ENCODE measurements around the gene NET1.
"Not testable (repeated sequence)": the region's sequence is repeated elsewhere in the genome, so short reads cannot be mapped to it uniquely, and the experiment has no call there.

NET1 gene, protein sequence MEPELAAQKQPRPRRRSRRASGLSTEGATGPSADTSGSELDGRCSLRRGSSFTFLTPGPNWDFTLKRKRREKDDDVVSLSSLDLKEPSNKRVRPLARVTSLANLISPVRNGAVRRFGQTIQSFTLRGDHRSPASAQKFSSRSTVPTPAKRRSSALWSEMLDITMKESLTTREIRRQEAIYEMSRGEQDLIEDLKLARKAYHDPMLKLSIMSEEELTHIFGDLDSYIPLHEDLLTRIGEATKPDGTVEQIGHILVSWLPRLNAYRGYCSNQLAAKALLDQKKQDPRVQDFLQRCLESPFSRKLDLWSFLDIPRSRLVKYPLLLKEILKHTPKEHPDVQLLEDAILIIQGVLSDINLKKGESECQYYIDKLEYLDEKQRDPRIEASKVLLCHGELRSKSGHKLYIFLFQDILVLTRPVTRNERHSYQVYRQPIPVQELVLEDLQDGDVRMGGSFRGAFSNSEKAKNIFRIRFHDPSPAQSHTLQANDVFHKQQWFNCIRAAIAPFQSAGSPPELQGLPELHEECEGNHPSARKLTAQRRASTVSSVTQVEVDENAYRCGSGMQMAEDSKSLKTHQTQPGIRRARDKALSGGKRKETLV

GRCh38 chr10:5412277-5412941 lies at the start of gene NET1:
TSS of gene NET1 (plus strand) at chr10:5412557. CDS start at chr10:5412693, 136 bp downstream.
- peak; percentile 67 for DNase-seq

- no peak for DNase-seq
These were observed 49.5 kb upstream of the NET1 start for GRCh38 chr10:5362873-5363272.

DNA sequence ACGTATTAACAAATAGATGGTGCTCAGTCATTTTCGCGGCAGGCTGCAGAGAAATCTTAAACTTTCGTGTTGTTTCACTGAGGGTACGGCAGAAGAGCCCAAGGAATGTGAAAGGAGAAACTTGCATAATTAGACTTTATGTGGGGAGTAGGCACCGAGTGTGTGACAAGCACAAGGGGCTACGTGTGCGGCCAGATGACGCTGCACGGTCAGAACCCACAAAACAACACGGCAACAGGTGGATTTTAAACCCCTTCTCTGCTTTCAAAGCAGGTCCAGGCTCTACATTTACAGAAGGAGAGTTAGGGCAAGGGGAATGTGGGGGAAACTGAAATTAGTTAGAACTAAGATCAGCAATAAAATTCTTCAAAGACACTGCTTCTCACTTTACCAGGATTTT lies 48.0 kb upstream of the NET1 start:
- DNase-seq, result no peak

- no peak for DNase-seq
These were observed 47.4 kb upstream of the NET1 start, which contains the start of gene UCN3 for GRCh38 chr10:5364890-5365338. TSS of gene UCN3 (plus strand) at chr10:5364966. CDS start at chr10:5373721, 8,755 bp downstream.

GRCh38 chr10:5365928-5366327 lies 46.4 kb upstream of the NET1 start:
- no peak for DNase-seq

DNA sequence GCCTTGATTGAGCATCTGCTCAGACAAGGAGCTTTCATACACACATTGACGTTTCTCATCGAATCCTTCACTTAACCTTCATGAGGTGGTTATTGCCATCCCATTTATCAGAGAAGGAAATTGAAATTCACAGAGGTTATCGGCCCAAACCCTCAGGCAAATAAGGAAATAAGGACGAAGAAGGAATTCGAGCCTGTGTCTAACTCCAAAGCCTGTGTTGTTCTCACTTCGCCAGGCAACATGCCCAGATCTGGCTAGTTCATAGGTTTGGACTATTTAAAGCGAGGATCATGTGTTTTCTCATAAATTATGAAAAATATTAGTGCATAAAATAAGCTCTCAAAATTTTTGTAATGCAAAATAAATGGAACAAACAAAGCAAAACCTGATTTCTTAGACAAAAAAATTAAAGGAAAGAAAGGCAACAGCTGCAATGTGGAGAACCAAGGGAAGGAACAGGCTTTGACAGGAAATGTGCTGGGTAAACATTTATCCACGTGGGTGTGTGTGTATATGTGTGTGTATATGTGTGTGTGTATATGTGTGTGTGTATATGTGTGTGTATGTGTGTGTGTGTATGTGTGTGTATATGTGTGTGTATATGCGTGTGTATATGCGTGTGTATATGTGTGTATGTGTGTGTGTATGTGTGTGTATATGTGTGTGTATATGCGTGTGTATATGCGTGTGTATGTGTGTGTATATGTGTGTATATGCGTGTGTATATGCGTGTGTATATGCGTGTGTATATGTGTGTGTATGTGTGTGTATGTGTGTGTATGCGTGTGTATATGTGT lies 42.8 kb upstream of the NET1 start:
- DNase-seq, result no peak

DNA sequence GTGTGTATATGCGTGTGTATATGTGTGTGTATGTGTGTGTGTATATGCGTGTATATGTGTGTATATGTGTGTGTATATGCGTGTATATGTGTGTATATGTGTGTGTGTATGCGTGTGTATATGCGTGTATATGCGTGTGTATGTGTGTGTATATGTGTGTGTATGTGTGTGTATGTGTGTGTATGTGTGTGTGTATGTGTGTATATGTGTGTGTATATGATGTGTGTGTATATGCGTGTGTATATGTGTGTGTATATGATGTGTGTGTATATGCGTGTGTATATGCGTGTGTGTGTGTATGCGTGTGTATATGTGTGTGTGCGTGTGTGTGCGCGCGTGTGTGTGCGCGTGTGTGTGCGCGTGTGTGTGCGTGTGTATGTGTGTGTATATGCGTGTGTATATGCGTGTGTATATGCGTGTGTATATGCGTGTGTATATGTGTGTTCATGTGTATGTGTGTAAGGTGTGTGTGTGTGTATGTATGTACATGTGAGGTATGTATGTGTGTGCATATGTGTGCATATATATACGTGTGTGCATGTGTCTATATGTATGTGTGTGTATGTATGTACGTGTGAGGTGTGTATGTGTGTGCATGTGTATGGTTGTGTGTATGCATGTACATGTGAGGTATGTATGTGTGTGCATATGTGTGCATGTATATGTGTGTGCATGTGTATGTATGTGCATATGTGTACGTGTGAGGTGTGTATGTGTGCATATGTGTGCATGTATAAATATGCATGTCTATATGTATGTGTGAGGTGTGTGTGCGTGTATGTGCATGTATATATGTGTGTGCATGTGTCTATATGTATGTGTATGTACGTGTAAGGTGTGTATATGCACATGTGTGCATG lies 41.6 kb upstream of the NET1 start:
- DNase-seq, result no peak

- no peak for DNase-seq
These were observed 39.0 kb upstream of the NET1 start for GRCh38 chr10:5373307-5373706.

GRCh38 chr10:5373891-5374611 lies 38.3 kb upstream of the NET1 start:
- no peak for DNase-seq

DNA sequence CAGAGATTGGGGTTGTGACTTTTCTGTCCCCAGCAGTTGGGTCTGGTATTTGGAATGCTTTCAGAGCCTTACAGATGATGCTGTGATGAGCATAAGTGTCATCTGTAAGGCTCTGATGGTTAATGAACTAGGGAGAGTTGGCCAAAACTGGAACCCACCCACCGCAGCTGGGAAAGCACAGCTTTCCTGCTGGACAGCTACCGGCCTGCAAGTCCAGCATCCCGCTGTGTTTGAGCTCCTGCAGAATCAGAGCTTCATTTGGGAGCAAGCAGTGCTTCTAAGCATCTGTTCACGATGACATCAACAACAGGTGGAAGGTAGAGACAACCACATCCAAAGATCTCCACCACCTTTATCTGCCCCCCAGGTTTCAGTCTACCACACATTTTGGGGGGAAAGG lies 35.9 kb upstream of the NET1 start:
- no peak for DNase-seq

DNA sequence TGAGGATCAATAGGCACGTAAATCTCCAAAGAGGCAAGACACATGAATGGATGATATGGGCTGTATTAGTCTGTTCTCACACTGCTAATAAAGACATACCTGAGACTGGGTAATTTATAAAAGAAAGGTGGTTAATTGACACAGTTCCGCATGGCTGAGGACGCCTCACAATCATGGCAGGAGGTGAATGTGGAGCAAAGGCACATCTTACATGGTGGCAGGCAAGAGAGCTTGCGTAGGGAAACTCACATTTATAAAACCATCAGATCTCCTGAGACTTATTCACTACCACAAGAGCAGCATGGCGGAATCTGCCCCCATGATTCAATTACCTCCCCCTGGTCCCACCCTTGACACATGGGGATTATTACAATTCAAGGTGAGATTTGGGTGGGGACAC lies 33.2 kb upstream of the NET1 start:
- DNase-seq, result not testable (repeated sequence)

- not testable (repeated sequence) for DNase-seq
These were observed 32.0 kb upstream of the NET1 start for GRCh38 chr10:5380395-5380794.

- DNase-seq, result no peak
These were observed 31.2 kb upstream of the NET1 start for GRCh38 chr10:5381187-5381586.

DNA sequence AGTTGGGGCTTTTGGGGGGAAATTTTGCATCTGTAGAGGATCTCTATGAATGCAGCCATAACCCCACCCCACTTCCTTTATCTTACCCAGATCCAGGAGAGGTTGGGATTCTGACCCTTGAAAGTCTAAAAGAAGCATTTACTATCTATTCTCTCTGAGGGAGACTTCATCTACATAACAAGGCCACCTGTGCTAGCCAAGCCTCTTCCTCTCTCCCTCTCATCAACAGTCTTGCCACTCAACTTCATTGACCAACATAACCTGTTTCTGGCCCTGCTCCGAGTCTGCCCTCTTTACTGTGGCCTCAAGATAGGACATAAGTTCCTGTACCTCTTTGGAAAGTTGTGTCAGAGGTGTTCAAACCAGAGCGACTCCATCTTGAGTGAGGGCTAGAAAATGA lies 27.1 kb upstream of the NET1 start:
- DNase-seq, result no peak

DNA sequence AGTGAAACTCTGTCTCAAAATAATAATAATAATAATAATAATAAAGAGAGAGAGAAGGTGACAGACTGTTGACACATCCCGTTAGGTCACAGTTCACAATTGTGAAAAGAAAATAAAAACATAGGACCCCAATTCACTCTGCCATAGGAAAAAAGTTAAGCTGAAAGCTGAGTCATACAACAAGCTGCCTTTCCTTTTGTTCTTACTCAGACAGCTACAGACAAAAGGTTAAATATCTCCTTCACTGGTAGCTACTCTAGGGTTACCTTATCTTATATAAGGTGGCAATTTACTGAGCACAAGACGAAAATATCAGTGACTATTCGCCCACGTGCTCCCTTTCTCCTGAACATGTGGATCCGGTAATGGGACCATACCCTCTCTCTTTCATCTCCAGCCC lies 25.2 kb upstream of the NET1 start:
- no peak for DNase-seq

DNA sequence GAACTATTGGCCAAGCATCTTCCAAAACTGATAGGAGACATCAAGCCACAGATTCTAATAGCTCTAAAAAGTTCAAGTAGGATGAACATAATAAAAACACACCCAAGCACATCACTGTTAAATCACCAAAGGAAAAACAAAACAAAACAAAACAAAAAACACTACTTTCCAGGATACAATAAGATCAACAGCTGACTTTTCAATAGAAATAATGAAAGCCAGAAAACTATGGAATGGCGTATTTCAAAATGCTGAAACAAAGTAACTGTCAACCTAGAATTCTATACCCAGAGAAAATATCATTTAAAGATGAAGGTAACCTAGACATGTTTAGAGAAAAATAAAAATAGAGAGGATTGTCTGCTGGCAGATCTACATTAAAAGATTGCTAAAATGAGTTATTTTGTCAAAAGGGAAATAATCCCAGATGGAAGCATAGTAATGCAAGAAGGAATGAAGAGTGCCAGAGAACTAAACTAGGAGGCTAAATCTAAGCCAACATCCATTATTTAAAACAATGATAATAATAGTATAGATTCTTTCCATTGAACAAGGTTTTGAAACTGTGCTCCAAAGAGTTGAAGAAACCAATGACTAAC lies 21.7 kb upstream of the NET1 start:
- DNase-seq, result no peak

DNA sequence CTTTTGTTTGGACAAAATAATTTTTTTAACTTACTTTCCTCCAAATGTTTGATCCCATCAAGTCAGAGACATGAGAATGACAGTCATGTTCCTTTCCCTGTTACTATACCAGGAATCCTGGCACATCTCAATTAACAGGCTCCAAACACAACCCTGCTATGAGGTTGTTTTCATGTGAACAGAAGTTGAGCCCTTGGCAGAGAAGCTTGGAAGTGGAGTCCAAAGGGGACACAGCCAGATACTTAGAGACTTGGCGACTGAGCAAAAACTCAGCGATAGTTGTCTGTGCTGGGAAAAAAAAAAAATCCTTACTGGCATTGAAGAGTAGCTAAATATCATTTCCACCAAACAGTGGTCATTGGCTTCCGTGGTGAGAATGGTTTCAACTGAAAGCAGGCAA lies 20.6 kb upstream of the NET1 start:
- DNase-seq, result no peak

DNA sequence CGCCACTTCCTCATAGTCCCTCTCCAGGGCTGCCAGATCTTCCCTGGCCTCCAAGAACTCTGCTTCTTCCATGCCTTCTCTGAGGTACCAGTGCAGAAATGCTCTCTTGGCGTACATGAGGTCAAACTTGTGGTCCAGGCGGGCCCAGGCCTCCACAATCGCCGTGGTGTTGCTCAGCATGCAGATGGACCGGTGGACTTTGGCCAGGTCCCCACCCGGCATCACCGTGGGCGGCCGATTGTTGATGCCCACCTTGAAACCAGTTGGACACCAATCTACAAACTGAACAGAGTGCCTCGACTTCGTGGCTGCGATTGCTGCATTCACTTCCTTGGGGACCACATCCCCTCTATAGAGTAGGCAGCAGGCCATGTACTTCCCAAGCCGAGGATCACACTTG lies 18.8 kb upstream of the NET1 start:
- no peak for DNase-seq

- DNase-seq, result no peak
These were observed 17.2 kb upstream of the NET1 start for GRCh38 chr10:5395168-5395567.

GRCh38 chr10:5396556-5397300 lies 15.6 kb upstream of the NET1 start:
- DNase-seq, result no peak

Data from NCI-H1048 (cell line).